HG02870 (cell line): Measurements from ENCODE around the gene MAB21L2.

Experiments
- ATAC-seq: cut with Tn5 transposase; IDR thresholded peaks from one replicate; pipeline ENCODE4 v1.9.1; 2021; ENCODE audit warnings: mild to moderate bottlenecking, moderate library complexity; ENCODE audit not compliant: unreplicated experiment

MAB21L2 gene

DNA sequence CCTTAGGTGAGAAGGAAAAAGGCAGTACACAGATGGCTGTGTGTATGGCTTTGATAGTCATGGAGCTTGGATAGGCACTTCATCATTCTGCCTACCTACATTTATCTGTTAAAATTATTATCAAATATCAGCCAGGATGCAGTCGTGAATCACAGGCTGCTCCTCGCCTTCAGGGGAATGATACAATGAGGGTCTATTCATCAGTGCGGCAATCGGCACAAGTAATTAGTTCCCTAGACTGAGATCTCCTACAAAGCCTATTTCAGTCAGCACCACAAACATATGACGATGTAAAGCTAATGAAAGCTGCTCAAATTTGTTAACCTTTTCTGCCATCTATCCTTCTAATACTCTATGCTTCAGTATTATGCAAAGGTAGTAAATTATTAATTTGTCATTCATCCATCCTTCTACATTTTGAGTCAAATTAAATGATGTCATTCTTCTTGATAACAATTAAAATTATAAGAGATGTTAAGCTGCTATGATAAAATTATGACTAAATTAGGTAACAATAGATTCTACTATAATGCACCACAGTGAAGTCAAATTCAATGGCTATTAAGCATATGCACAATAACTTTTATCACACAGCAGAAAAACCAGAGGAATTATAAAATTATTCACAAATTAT, 19.0 kb downstream of the MAB21L2 start:
- no peak for ATAC-seq

DNA sequence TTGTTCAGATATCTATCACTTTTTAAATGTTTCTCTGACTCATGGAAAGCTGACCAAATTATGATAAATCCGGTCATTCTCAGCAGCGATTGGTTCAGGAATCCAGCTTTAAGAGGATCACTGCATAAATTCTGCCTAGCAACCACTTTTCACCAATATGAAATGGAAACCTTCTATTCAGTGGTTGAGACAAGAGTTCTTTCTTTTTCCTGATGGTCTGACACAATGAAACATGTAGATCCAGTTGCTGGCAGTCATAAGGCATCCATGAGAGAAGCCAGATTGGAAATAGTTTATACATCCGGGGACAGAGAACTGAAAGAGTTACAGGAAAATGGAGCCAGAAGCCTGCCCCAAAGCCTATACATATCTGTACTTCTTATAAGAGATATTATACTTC, 27.2 kb downstream of the MAB21L2 start:
- ATAC-seq, result no peak

DNA sequence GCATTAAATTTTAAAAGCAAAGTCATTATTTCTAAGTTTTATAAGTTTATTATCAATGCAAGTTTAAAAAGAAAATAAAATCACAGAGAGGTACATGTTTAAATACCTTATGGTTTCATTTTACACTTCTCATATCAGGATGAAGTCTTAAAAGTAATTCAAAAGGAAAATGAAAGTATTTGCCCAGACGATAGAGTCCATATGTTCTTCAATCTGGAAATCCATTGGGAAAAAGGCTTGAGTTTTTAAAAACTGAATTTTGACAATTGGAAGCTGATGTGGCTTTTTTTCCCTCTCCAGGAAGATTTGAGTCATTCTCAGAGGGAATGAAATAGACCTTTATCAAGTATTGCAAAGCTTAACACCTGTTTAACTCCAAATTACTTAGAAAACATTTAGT, 37.1 kb downstream of the MAB21L2 start:
- ATAC-seq, result no peak

DNA sequence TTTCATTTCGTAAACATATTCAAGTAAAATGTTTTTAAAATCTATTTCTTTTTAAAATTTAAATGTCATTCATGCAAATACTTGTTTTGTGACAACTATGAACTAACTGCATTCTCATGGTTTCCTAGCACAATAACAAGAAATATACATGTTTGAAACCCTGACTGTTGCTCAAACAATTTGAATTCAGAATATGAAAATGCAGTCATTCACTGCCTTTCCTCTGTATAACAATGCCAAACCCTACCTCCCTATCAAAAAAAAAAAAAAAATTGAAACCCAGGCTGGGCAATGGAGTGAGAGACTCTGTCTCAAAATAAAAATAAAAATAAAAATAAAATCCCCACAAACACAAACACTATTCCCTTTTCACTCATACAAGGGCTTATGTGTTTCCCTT, 42.1 kb downstream of the MAB21L2 start:
- ATAC-seq, result no peak

DNA sequence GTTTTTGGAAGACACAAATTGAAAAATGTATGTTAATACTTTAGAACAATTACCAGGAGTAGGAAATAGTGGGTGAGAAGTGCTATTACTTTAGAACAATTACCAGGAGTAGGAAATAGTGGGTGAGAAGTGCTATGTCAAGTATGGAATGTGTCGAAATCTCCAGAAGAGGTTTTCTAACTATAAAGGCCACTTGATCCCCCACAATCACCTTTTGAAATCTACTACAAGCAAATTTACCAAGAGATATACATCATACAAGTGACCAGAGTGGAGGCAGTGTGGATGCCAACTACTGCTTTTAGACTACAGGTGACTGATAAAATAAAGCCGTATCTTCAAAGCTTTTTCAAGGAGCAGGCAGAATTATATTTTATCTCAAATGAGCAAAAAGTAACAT, 43.1 kb downstream of the MAB21L2 start:
- ATAC-seq, result no peak

DNA sequence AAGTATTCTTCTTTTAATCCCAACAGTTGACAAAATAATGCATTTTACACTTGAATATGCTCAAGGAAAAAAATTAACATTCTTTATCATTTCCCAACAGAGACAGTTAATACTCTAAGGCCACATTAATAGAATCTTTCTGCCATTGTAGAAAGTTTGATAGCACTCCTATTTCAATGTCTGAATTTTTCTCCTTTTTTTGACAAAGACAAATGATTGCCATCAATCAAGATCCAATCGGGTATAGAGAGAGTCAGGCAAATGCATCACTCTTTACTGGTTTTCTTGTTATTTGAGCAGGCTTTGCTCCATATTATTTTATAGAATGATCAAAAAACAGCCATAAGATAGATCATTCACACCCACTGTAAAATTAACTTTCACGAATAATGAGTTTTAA, 46.1 kb downstream of the MAB21L2 start:
- no peak for ATAC-seq

DNA sequence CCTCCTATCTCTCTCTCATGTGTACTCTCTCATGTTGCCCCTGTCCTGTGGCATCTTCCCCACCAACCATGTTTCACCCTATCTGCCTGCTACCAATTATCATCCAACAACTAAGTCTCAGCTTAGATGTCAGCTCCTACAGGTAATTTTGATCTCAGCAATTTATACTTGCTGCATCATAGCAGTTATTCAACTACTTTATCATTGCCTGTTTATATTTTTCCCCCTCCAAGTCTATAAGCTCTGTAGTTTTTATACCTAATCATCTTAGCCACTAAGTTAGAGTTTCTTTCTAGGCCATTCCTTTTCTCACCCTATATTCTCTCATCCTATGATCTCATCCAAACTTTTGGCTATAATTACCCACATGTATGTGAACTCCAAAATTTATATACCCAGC, 50.7 kb downstream of the MAB21L2 start:
- ATAC-seq, result no peak
